Measurements from ENCODE around the gene RNF225.

GRCh38 chr19:58401840-58402421 is 6.5 kb downstream of the RNF225 start:
- TF ChIP-seq CTCF (IDR thresholded peaks at IDR 0.05) (no peak), POLR2A (IDR thresholded peaks at IDR 0.05) (no peak), POLR2AphosphoS5 (IDR thresholded peaks at IDR 0.05; ENCODE audit: insufficient read depth in 1 of 2, low read depth in 1 of 2) (no peak)
